HG03175 (cell line): ENCODE results near the gene SLC9A4.
"Not testable (repeated sequence)": the region's sequence is repeated elsewhere in the genome, so short reads cannot be mapped to it uniquely, and the experiment has no call there.

Experiments
- ATAC-seq: cut with Tn5 transposase; IDR thresholded peaks from one replicate; pipeline ENCODE4 v1.9.1; 2021; ENCODE audit warnings: mild to moderate bottlenecking, moderate library complexity; ENCODE audit not compliant: unreplicated experiment

Gene SLC9A4

GRCh38 chr2:102544182-102544581 is 71.2 kb downstream of the SLC9A4 start:
- no peak for ATAC-seq

DNA sequence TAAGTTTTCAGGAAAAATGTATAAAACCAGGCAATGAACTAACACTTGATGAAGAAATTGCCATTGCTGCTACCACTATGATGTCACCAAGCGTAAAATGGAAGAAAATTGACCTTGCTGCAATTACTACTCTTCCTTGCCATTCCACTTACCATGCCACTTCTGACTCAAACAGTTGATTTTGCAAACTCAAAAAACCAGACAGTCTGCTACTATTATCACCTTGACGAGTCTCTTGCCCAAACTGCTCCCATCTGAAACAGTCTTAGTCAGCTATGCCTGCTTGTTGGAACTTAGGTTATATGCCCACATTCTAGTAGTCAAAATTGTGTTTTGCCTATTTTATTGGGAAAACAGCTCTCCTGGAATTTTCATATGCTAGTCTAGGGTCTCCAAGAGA is 74.4 kb downstream of the SLC9A4 start:
- no peak for ATAC-seq

DNA sequence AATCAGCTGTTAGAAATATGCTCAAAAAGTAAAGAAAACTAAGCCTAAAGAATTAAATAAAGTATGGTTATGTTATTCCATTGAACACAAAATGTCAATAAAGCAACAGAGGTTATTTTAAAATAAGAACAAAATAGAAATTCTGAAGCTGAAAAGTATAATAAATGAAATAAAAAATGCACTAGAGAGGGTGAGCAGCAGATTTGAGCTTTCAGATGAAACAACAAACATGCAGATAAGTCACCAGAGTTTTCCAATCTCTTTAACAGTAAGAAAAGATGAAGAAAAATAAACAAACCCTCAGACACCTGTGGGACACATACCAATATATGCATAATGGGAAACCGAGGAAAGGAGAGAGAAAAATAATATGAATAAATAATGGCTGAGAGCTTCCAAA is 76.0 kb downstream of the SLC9A4 start:
- no peak for ATAC-seq

GRCh38 chr2:102550151-102550550 is 77.1 kb downstream of the SLC9A4 start:
- ATAC-seq = no peak

- ATAC-seq = no peak
These were observed 78.5 kb downstream of the SLC9A4 start for GRCh38 chr2:102551329-102552096.

GRCh38 chr2:102553601-102554000 is 80.6 kb downstream of the SLC9A4 start:
- ATAC-seq = no peak

- ATAC-seq = no peak
These were observed 85.4 kb downstream of the SLC9A4 start for GRCh38 chr2:102558463-102558862.

DNA sequence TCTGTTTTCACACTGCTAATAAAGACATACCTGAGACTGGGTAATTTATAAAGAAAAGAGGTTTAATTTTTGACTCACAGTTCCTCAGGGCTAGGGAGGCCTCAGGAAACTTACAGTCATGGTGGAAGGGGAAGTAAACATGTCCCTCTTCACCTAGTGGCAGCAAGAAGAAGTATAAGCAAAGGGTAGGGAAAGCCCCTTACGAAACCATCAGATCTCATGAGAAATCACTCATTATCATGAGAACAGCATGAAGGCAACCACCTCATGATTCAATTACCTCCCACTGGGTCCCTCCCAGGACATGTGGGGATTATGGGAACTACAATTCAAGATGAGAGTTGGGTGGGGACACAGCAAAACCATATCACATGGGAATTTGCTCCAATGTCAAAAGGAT is 89.5 kb downstream of the SLC9A4 start:
- not testable (repeated sequence) for ATAC-seq

- ATAC-seq = no peak
These were observed 102.9 kb downstream of the SLC9A4 start for GRCh38 chr2:102575888-102576287.

- no peak for ATAC-seq
These were observed 105.3 kb downstream of the SLC9A4 start for GRCh38 chr2:102578376-102578775.

GRCh38 chr2:102581911-102582310 is 108.9 kb downstream of the SLC9A4 start:
- no peak for ATAC-seq

DNA sequence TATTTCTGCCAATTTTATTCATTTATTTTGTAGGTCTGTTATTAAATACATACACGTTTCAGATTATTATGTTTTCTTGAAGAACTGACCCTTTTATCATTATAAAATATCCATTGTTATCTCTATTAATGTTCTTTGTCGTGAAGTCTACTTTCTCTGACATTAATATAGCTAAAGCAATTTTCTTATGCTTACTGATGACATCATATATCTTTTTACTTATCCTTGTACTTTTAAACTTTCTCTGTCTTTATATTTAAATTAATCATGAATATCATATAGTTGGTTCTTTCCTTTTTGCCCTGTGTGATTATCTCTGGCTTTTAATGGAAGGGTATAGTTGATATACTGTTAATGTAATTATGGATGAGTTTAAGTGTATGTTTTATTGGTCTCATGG is 109.8 kb downstream of the SLC9A4 start:
- ATAC-seq = no peak
